SK-N-MC (cell line): ENCODE results near the gene ZNF423.

Source experiments
- EZH2 ChIP-seq: fragments of 200-600 bp; sonication (generic); IDR thresholded peaks from one replicate; pipeline ENCODE4 v1.6.1; 2017; ENCODE audit warnings: antibody characterized with exemption
- POLR2AphosphoS5 ChIP-seq: IDR thresholded peaks from 2 replicates; pipeline ENCODE4 v1.6.1; 2012; ENCODE audit warnings: mild to moderate bottlenecking, low read depth, low read length, borderline replicate concordance

GRCh38 chr16:49712106-49712505 lies 143.8 kb downstream of the ZNF423 start:
- TF ChIP-seq POLR2AphosphoS5 (no peak), EZH2 (no peak)
